ENCODE measurements around the gene RNF152.

DNA sequence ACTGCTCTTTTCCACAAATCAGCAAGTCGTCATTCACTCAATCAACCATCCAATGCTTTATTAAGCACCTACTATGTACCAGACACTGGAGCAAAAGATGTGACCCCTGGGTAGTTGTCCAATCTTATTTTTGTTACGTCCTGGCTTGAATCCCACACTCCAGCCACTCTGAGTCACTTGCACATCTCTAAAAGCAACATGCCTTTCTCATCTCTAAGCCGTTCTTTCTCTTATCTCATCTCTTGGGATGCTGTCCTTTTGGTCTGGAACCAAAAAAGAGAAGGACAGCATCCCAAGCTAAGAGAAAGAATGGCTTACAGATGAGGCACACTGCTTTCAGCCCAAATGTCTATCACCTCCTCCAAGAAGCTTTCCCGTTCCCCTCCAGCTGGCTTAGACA lies 58.8 kb downstream of the RNF152 start:
- TF ChIP-seq, protein P1, sequence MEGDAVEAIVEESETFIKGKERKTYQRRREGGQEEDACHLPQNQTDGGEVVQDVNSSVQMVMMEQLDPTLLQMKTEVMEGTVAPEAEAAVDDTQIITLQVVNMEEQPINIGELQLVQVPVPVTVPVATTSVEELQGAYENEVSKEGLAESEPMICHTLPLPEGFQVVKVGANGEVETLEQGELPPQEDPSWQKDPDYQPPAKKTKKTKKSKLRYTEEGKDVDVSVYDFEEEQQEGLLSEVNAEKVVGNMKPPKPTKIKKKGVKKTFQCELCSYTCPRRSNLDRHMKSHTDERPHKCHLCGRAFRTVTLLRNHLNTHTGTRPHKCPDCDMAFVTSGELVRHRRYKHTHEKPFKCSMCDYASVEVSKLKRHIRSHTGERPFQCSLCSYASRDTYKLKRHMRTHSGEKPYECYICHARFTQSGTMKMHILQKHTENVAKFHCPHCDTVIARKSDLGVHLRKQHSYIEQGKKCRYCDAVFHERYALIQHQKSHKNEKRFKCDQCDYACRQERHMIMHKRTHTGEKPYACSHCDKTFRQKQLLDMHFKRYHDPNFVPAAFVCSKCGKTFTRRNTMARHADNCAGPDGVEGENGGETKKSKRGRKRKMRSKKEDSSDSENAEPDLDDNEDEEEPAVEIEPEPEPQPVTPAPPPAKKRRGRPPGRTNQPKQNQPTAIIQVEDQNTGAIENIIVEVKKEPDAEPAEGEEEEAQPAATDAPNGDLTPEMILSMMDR (IDR thresholded peaks at IDR 0.05 in 4 of 5, conservative IDR thresholded peaks at IDR 0.05 in 1 of 5) = no peak
- no peak for TF ChIP-seq POLR2A (IDR thresholded peaks at IDR 0.05)

Data from gastrocnemius medialis (tissue), 4 donors.